Activated naive CD8-positive, alpha-beta T cell (primary cell): Measurements from ENCODE around the gene MUC20.
"Not testable (repeated sequence)": the region's sequence is repeated elsewhere in the genome, so short reads cannot be mapped to it uniquely, and the experiment has no call there.

Experiments
- H3K27ac Mint-ChIP-seq: one replicate; pipeline ENCODE4 v1.8.0; 2021; ENCODE audit warnings: mixed read lengths
- H3K27me3 Mint-ChIP-seq: one replicate; pipeline ENCODE4 v1.8.0; 2021; ENCODE audit warnings: mixed read lengths
- H3K36me3 Mint-ChIP-seq: one replicate; pipeline ENCODE4 v1.8.0; 2021; ENCODE audit warnings: mixed read lengths
- H3K4me1 Mint-ChIP-seq: one replicate; pipeline ENCODE4 v1.8.0; 2021; ENCODE audit warnings: low read depth, mixed read lengths
- H3K4me3 Mint-ChIP-seq: one replicate; pipeline ENCODE4 v1.8.0; 2021; ENCODE audit warnings: mild to moderate bottlenecking, mixed read lengths
- H3K9me3 Mint-ChIP-seq: one replicate; pipeline ENCODE4 v1.8.0; 2021; ENCODE audit warnings: low read depth, mixed read lengths

The MUC20 gene

DNA sequence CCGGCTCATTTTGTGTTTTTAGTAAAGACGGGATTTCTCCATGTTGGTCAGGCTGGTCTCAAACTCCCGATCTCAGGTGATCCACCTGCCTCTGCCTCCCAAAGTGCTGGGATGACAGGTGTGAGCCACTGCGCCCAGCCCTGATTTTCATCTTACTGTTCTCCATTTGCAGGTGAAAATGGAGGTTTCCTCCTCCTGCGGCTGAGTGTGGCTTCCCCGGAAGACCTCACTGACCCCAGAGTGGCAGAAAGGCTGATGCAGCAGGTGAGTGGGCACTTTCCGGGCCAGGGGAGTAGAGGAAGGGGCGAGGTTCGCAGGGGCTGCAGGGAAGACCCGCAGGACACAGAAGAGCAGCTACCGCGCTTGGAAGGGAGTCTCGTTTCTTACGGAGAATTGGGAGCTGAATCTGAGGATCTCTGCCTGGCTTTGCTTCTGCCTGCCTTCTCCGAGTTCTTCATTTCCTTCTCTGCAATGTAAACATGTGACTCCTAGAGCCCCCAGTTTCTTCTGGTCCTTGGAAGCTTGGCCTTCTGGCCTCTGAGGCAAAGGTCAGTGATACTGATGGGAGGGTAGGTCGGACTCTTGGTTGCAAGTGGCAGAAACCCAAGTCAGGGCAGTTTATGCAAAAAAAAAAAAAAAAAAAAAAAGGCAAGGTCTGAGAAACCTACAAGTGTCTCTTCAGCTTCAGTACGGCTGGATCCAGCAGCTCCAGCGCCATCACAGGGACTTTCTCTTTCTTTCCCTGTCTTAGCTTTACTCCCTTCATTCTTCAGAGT is 8.9 kb downstream of the MUC20 start:
- Mint-ChIP-seq H3K27me3 (no peaks in the 10 kb centered on the region), H3K4me3 (no peak overlapping the region), H3K36me3 (peaks cover 16% of the 10 kb centered on the region), H3K27ac (no peak overlapping the region), H3K9me3 (no peaks in the 10 kb centered on the region), H3K4me1 (no peaks in the 10 kb centered on the region)

DNA sequence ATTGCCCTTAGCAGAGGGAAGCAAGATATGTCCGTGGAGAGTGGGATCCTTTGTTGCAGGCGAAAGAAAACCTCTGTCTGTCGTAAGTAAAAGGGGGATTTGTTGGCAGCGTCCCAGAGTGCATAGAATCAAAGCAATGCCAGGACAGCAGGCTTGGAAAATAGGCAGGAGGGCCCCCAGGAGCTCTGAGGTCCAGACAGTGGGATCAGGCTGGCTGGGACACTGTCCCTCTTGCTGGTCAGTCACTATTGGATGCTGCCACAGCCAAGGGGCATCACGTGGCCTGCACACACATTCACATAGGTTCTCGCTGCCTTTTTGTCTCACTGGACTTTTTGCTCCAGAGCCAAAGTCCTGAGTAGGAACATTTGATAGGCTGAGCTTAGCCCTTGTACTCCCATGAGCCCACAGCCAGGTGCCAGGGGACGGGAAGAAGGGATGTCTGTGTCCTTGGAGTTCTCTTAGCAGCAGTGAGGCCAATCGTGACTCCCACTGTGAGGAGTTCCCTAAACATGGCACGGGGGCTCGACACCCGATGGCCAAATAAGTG is 10.7 kb downstream of the MUC20 start:
- no peaks in the 10 kb centered on the region for H3K4me1 Mint-ChIP-seq
- H3K9me3 Mint-ChIP-seq: no peaks in the 10 kb centered on the region
- peaks cover 24% of the 10 kb centered on the region for H3K36me3 Mint-ChIP-seq
- no peak overlapping the region for H3K27ac Mint-ChIP-seq
- H3K4me3 Mint-ChIP-seq: no peak overlapping the region
- no peaks in the 10 kb centered on the region for H3K27me3 Mint-ChIP-seq

DNA sequence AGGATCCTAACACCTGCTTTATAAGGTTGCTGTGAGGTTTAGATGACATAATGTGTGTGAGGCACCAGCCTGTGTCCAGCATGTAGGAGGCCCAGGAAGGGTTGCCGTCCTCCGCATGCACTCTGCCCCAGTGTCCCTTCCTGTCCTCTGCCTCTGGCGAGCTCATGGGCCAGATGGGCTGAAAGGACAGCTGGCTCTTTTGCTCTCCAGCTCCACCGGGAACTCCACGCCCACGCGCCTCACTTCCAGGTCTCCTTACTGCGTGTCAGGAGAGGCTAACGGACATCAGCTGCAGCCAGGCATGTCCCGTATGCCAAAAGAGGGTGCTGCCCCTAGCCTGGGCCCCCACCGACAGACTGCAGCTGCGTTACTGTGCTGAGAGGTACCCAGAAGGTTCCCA is 12.2 kb downstream of the MUC20 start:
- H3K4me1 Mint-ChIP-seq: no peaks in the 10 kb centered on the region
- H3K9me3 Mint-ChIP-seq: no peaks in the 10 kb centered on the region
- H3K4me3 Mint-ChIP-seq: no peak overlapping the region
- no peaks in the 10 kb centered on the region for H3K27me3 Mint-ChIP-seq
- H3K27ac Mint-ChIP-seq: no peak overlapping the region
- peaks cover 29% of the 10 kb centered on the region for H3K36me3 Mint-ChIP-seq

DNA sequence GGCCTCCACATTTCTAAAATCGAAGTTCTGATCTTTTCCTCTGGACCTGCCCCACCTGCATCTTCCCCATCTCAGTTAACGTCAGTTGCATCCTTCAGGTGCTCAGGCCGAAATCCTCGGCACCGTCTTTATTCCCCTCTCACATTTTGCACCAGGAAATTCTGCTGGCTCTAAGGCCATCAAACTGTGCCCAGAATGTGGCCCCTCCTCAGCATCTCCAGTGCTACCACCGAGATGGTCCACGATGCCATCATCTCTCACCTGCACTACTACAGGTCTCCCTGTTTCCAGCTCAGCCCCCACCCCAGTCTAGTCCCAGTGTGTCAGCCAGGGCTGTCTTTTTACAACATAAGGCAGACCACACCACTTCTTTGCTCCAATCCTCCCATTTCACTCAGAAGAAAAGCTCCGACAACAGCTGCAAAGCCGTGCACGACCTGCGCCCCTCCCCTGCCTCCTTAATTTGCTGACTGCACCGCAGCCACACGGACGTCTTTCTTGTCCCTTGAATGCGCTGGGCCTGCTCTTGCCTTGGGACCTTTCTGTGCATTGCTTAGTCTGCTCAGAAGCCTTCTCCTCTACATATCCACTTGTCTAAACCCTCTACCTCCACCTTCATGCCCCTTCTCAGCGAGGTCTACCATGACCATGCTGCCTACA is 14.4 kb downstream of the MUC20 start:
- Mint-ChIP-seq H3K4me3 (no peak overlapping the region), H3K9me3 (no peaks in the 10 kb centered on the region)

DNA sequence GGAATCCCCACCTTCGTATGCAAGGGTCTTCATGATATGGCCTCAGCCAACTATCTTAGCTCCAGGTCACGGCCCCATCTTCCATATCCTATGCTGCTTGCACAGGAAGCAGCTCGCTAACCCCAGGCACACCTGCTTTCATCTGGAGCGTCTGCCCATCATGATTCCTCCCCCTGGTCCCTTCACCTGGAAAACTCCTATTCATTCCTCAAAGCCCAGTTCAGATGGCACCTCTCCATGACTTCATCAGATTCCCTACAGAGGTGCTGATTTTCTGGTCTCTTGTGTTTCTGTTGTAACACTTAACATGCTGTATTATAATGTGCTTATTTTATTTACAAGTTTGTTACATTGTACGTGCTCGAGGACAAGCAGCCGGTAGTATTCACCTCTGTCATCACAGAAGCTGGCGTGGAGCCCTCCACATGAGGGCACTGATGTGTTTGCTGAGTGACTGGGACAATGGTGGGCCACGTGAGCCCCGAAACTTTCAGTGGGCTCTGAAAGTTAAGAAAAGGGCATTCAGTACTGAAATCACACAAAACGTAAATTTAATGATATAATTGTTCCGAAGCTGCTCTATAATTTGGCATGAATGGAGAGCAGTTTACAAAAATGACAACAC is 16.2 kb downstream of the MUC20 start:
- H3K27me3 Mint-ChIP-seq: no peaks in the 10 kb centered on the region
- no peak overlapping the region for H3K27ac Mint-ChIP-seq
- H3K36me3 Mint-ChIP-seq: peaks cover 21% of the 10 kb centered on the region
- H3K4me3 Mint-ChIP-seq: no peak overlapping the region
- H3K4me1 Mint-ChIP-seq: no peaks in the 10 kb centered on the region
- no peaks in the 10 kb centered on the region for H3K9me3 Mint-ChIP-seq

More for the DNA sequence above, 14.4 kb downstream of the MUC20 start:
- H3K36me3 Mint-ChIP-seq: peaks cover 29% of the 10 kb centered on the region
- no peaks in the 10 kb centered on the region for H3K4me1 Mint-ChIP-seq
- H3K27me3 Mint-ChIP-seq: no peaks in the 10 kb centered on the region
- no peak overlapping the region for H3K27ac Mint-ChIP-seq

DNA sequence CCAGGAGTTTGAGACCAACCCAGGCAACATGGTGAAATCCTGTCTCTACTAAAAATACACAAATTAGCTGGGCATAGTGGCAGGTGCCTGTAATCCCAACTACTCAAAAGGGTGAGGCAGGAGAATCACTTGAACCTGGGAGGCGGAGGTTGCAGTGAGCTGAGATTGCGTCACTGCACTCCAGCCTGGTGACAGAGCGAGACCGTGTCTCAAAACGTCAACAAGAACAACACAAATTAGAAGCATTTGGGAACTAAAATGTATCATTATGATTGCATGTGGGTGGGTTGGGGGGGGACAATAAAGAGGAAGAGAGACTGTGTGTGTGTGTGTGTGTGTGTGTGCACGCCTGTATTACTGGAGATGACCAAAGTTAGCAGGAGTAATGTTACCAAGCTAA is 17.0 kb downstream of the MUC20 start:
- peaks cover 20% of the 10 kb centered on the region for H3K36me3 Mint-ChIP-seq
- not testable (repeated sequence) for H3K4me3 Mint-ChIP-seq, H3K9me3 Mint-ChIP-seq, H3K4me1 Mint-ChIP-seq, H3K27ac Mint-ChIP-seq, H3K27me3 Mint-ChIP-seq

DNA sequence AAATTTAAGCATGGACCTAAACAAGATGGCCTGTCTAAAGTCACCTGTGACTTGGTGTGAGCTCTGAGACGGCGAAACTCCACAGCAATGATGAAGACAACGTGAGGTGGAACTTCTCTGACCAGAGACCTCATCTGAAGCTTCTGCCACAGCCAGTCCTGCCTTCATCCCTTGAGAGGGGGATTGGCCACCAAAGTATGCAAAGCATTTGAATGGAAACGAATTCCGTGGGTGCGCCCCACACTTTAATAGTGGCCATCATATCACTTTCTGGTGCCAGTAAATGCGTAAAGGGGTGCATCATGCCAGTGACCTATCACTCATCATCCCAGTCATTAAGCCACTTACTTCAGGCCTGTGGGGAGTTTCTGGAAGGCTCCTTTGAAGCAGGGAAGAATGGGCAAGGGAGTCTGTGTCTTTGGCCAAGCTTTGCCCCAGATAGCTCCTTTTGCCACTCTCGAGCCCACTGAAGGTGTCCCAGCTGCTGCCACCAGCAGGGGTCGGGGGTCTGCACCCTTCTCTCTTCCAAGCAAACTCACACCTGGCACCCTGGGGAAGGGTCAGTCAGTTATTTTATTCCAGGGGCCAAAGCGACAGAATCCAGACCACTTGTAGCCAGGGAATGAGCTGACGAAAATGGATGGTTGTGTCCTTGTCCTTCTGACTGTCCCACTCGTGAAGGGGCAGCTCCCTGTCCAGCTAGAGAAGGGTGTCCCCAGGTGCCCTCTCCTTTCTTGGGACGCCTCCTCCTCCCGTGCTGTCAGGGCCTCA is 17.7 kb downstream of the MUC20 start:
- no peaks in the 10 kb centered on the region for H3K9me3 Mint-ChIP-seq
- no peak overlapping the region for H3K27ac Mint-ChIP-seq
- no peaks in the 10 kb centered on the region for H3K4me1 Mint-ChIP-seq
- no peaks in the 10 kb centered on the region for H3K27me3 Mint-ChIP-seq
- H3K4me3 Mint-ChIP-seq: no peak overlapping the region
- peaks cover 15% of the 10 kb centered on the region for H3K36me3 Mint-ChIP-seq

DNA sequence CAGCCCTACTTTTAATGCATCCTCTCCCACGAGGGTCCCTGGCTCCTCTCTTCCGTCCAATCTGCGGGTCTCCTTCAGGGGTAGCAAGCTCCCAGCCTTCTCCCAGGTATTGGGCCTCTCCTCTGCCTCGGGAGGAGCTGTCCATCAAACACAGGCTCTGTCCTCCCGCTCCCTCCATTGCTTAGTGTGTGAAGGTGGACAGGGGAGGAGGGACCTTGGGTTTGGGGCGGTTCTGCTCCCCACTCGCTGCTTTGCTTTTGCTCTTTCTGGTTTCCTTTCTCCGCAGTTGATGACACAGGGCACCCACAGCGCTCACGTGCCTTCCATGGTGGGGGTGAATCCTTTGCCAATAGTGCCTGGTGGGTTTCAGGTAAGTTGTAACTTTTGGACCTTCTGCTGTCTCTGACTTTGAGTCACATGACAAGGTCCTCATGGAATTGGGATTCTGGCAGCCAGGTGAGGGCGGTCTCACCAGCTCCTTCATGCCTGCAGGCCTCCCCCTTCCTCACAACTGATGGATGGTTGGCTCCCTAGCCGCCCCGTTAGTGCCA is 18.9 kb downstream of the MUC20 start:
- no peak overlapping the region for H3K27ac Mint-ChIP-seq
- no peak overlapping the region for H3K4me3 Mint-ChIP-seq
- H3K4me1 Mint-ChIP-seq: no peaks in the 10 kb centered on the region
- H3K9me3 Mint-ChIP-seq: no peaks in the 10 kb centered on the region
- peaks cover 13% of the 10 kb centered on the region for H3K36me3 Mint-ChIP-seq
- H3K27me3 Mint-ChIP-seq: no peaks in the 10 kb centered on the region

DNA sequence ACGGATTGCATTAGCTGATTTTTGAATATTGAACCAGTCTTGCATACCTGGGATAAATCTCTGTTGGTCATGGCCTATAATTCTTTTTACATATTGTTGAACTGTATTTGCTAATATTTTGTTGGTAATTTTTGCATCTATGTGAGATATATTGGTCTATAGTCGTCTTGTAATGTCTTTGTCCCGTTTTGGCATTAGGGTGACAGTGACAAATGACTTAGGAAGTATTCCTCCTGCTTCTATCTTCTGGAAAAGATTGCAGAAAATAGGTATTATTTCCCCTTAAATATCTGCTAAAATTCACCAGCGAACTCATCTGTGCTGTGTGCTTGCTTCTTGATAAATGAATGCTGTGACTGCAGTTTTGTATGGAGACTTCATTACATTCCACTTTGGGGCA is 23.7 kb downstream of the MUC20 start:
- Mint-ChIP-seq H3K27me3 (no peaks in the 10 kb centered on the region), H3K36me3 (no peaks in the 10 kb centered on the region), H3K4me3 (no peak overlapping the region), H3K4me1 (peaks cover 13% of the 10 kb centered on the region), H3K9me3 (no peaks in the 10 kb centered on the region), H3K27ac (no peak overlapping the region)

DNA sequence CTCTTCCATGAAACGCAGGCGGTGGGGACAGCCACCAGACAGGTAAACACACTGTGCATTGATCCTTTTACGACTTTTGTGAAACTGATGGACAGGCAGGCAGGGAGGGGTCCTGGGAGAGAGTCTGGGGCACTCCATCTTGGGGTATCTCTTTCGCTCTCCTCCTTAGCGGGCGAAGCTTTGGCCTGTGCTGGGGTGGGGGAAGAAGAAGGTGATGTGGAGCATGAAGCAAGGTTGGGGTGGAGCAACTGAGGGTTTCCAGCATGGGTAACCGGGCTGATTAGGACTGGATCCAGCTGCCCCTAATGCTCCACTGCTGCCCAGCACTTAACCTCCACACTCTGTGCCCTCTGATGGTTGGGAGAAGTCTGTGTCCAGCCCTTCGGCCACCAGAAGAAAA is 25.6 kb downstream of the MUC20 start:
- Mint-ChIP-seq H3K9me3 (no peaks in the 10 kb centered on the region), H3K27me3 (no peaks in the 10 kb centered on the region), H3K4me3 (no peak overlapping the region)

DNA sequence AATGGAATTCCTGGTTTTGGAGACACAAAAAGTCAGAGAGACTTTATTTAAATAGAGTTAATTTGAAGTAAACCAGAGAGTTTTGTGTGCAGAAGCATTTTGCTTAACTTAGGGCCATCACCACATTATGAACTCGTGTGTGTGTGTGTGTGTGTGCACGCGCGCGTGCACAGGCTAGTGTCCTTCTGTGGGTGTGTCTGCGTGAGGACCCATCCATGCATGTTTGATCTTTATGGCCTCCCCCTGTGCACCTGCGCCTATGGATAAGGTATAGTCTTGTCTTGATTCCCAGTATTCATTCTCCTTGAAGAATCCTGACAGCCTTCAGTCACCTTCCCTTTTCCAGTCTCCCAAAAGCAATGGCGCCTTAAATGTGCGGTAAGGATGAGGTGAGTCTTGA is 26.0 kb downstream of the MUC20 start:
- H3K9me3 Mint-ChIP-seq: no peaks in the 10 kb centered on the region
- H3K27ac Mint-ChIP-seq: no peak overlapping the region
- peaks cover 13% of the 10 kb centered on the region for H3K4me1 Mint-ChIP-seq
- H3K27me3 Mint-ChIP-seq: no peaks in the 10 kb centered on the region
- no peaks in the 10 kb centered on the region for H3K36me3 Mint-ChIP-seq
- H3K4me3 Mint-ChIP-seq: no peak overlapping the region

More for the DNA sequence above, 25.6 kb downstream of the MUC20 start:
- Mint-ChIP-seq H3K4me1 (peaks cover 13% of the 10 kb centered on the region), H3K36me3 (no peaks in the 10 kb centered on the region), H3K27ac (no peak overlapping the region)

DNA sequence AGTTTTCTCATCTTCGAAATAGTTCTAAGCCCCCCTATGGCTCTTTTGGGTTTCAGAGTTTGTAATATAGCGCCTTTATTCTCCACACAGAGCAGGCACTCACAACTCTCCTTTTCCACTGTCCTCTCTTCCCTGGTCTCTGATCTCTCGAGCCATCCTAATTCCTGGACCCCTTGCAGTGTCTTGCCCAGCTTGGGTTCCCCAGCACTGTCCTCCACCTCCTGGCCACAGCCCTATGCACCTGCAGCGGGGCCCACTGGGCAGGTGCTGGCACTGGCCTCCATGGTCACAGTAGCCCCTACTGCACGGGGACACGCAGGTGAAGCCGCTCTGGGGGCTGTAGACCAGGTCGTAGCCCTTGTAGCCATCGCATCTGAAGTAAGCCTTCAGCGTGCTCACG is 27.9 kb downstream of the MUC20 start:
- Mint-ChIP-seq H3K36me3 (no peaks in the 10 kb centered on the region), H3K9me3 (no peaks in the 10 kb centered on the region), H3K27me3 (no peaks in the 10 kb centered on the region), H3K4me3 (peak overlapping the region; percentile 52), H3K4me1 (peaks cover 13% of the 10 kb centered on the region), H3K27ac (no peak overlapping the region)

DNA sequence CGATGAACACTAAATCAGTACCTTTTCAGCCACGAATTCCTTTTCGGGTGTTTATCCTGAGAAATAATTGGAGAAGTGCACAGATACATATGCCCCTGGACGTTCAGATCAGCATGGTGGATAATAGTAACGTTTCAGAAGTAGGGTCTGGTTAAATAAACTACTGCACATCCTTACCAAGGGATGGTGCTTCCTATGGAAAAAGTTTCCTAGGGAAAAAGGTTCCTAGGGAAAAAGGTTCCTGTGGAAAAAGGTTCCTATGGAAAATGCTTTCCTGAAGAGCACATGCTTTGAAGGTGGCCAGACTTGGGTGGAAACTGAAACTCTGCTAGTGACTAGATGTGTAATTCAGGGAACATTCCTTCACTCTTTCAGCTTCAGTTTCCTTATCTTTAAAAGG is 28.3 kb downstream of the MUC20 start:
- H3K27me3 Mint-ChIP-seq, H3K9me3 Mint-ChIP-seq, H3K27ac Mint-ChIP-seq, H3K4me3 Mint-ChIP-seq, H3K36me3 Mint-ChIP-seq: not testable (repeated sequence)
- peaks cover 13% of the 10 kb centered on the region for H3K4me1 Mint-ChIP-seq

DNA sequence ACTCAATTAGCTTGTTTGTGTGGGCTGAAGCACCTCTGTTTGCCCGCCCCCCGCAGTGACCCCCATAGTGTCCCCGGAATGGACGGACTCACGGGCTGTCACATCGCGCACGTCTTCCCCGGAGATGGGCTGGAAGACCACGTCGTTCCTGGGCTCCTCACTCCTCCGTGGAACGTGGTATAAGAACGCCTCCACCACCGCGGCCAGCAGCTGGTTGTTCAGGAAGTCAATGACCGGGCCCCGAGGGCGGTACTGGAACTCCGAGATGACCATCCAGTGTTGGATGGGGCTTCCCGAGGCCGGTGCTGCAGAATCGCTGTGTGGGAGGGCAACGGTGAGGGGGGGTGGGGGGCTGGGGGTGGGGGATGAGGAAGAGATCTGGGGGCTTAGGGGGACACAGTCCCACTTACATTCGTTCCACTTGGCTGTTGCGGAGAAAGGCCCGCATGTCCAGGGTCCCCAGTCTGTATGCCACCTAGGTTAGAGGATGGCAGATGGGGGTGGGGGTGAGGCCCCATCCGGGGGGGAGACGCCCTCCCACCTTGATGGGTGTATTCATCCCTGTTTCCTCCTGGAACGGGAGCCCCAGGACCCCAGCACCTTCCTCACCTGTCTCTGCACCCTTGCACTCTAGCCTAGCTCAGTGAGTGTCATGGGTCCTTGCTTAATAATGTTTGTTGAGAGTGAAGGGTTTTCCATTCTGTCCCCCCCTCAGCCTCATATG is 30.2 kb downstream of the MUC20 start:
- H3K9me3 Mint-ChIP-seq: no peaks in the 10 kb centered on the region
- H3K4me1 Mint-ChIP-seq: peaks cover 16% of the 10 kb centered on the region
- H3K4me3 Mint-ChIP-seq: no peak overlapping the region
- H3K27me3 Mint-ChIP-seq: no peaks in the 10 kb centered on the region
- H3K27ac Mint-ChIP-seq: no peak overlapping the region
- no peaks in the 10 kb centered on the region for H3K36me3 Mint-ChIP-seq
